ENCODE data around the gene BTBD7.

DNA sequence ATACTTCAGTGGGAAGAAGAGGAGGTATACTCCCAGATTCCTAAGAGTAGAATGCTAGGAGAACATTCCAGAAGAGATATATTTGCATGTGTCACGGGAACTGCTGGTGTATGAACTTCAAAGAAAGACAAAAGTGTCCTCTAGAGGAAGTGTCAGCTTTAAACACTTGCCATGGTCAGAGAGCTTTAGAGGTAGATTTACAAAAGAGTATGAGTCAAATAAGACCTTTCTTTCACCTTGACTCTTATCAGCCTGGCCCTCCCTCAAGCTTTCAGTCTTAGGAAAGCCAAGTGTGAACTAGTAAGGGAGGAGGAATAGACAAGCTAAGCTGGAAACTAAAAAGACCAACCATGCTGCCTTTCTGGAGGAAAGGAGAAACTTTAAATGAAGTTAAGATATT is 48.8 kb upstream of the BTBD7 start:
- no peak for TF ChIP-seq POLR2AphosphoS5 (IDR thresholded peaks at IDR 0.05; ENCODE audit: low read depth)
- no peak for TF ChIP-seq EZH2phosphoT487 (IDR thresholded peaks at IDR 0.05; ENCODE audit: unreplicated experiment)
- TF ChIP-seq, protein P1, sequence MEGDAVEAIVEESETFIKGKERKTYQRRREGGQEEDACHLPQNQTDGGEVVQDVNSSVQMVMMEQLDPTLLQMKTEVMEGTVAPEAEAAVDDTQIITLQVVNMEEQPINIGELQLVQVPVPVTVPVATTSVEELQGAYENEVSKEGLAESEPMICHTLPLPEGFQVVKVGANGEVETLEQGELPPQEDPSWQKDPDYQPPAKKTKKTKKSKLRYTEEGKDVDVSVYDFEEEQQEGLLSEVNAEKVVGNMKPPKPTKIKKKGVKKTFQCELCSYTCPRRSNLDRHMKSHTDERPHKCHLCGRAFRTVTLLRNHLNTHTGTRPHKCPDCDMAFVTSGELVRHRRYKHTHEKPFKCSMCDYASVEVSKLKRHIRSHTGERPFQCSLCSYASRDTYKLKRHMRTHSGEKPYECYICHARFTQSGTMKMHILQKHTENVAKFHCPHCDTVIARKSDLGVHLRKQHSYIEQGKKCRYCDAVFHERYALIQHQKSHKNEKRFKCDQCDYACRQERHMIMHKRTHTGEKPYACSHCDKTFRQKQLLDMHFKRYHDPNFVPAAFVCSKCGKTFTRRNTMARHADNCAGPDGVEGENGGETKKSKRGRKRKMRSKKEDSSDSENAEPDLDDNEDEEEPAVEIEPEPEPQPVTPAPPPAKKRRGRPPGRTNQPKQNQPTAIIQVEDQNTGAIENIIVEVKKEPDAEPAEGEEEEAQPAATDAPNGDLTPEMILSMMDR (conservative IDR thresholded peaks at IDR 0.05; ENCODE audit: low read depth in 2 of 2), result no peak
- no peak for TF ChIP-seq EZH2 (IDR thresholded peaks at IDR 0.05; ENCODE audit: low read depth, unreplicated experiment)
- no peak for TF ChIP-seq JUNB (IDR thresholded peaks at IDR 0.05; ENCODE audit: unreplicated experiment)
- TF ChIP-seq, protein P2, sequence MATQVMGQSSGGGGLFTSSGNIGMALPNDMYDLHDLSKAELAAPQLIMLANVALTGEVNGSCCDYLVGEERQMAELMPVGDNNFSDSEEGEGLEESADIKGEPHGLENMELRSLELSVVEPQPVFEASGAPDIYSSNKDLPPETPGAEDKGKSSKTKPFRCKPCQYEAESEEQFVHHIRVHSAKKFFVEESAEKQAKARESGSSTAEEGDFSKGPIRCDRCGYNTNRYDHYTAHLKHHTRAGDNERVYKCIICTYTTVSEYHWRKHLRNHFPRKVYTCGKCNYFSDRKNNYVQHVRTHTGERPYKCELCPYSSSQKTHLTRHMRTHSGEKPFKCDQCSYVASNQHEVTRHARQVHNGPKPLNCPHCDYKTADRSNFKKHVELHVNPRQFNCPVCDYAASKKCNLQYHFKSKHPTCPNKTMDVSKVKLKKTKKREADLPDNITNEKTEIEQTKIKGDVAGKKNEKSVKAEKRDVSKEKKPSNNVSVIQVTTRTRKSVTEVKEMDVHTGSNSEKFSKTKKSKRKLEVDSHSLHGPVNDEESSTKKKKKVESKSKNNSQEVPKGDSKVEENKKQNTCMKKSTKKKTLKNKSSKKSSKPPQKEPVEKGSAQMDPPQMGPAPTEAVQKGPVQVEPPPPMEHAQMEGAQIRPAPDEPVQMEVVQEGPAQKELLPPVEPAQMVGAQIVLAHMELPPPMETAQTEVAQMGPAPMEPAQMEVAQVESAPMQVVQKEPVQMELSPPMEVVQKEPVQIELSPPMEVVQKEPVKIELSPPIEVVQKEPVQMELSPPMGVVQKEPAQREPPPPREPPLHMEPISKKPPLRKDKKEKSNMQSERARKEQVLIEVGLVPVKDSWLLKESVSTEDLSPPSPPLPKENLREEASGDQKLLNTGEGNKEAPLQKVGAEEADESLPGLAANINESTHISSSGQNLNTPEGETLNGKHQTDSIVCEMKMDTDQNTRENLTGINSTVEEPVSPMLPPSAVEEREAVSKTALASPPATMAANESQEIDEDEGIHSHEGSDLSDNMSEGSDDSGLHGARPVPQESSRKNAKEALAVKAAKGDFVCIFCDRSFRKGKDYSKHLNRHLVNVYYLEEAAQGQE (IDR thresholded peaks at IDR 0.05; ENCODE audit: unreplicated experiment), result no peak
- TF ChIP-seq NANOG (IDR thresholded peaks at IDR 0.05; ENCODE audit: borderline replicate concordance), result no peak

All from GM23338 (cell line).